Motor neuron (in vitro differentiated cells): ENCODE results near the gene MEIOB. TPM values are rescaled to one million over a fixed set of nuclear protein-coding genes. Genes with fewer than 3 reads are reported as not detected.
"Not testable (repeated sequence)": the region's sequence is repeated elsewhere in the genome, so short reads cannot be mapped to it uniquely, and the experiment has no call there.

Experiments used
- ATAC-seq, 8 experiments: fragments of 200-7000 bp; cut with Tn5 transposase; replicated peaks in 6 of 8; 2 replicates each; pipeline ENCODE4 v1.8.0; 2021; ENCODE audit warnings: mild to moderate bottlenecking in 8 of 8, moderate library complexity in 8 of 8
- H3K27ac ChIP-seq, 2 donors: fragments of 250-450 bp; sonication (Bioruptor Pico); 2 replicates each; pipeline ENCODE4 v1.9.0; 2021; ENCODE audit warnings: antibody characterized with exemption in 2 of 2, mild to moderate bottlenecking in 2 of 2, moderate library complexity in 1 of 2
- H3K4me1 ChIP-seq, 2 donors: fragments of 250-450 bp; sonication (Bioruptor Pico); replicated peaks in 1 of 2; 2 replicates each; pipeline ENCODE4 v1.6.1; 2021; ENCODE audit warnings: antibody characterized with exemption in 2 of 2, mild to moderate bottlenecking in 2 of 2, moderate library complexity in 1 of 2
- H3K4me3 ChIP-seq, 5 donors: fragments of 250-450 bp; sonication (Bioruptor Pico); 2 replicates each; pipeline ENCODE4 v1.9.0; 2021; ENCODE audit warnings: antibody characterized with exemption in 5 of 5, mild to moderate bottlenecking in 5 of 5, moderate library complexity in 4 of 5
- WGBS, 10 experiments: fragments of 450-650 bp; shearing (Covaris generic); methylation state at CpG; one replicate each; pipeline ENCODE4 v1.0.0; 2022; 5-methylcytosine and 5-hydroxymethylcytosine counted together
- in situ Hi-C, 9 experiments: fragments of 400-800 bp; cut with MboI; loops; one replicate each; pipeline ENCODE4 v1.15.0; 2021; ENCODE audit warnings: low sequenced_read_pairs in 9 of 9, low pct_unique_long_range_greater_than_20kb in 2 of 9; ENCODE audit not compliant: unreplicated experiment in 9 of 9
- total RNA-seq, 8 experiments: library from RNA; unstranded; fragments of 300-600 nt; gene quantifications; 2 replicates each; pipeline versions ENCODE4 v1.2.3 to v1.2.4, GENCODE V29; 2022

Gene MEIOB
- total RNA-seq, 8 experiments from 2014 or later: 0.05 to 2.8 (median 0.78) TPM; not detected in 1

GRCh38 chr16:1881172-1881571 is 9.2 kb upstream of the MEIOB start:
- H3K4me3 ChIP-seq, in situ Hi-C loops, H3K27ac ChIP-seq, ATAC-seq, H3K4me1 ChIP-seq: not testable (repeated sequence)
- WGBS, 10 experiments: 20 to 88% (median 67%) methylated on average over 1 to 9 of the region's 9 CpGs; no CpG with 5 or more reads in 1 of the 10 experiments

- Histone ChIP-seq H3K4me3 (no peak overlapping the region), H3K27ac (no peak overlapping the region), H3K4me1 (no peaks in the 10 kb centered on the region)
- 0 to 60% (median 21%) methylated on average over 1 to 2 of the region's 2 CpGs; no CpG with 5 or more reads in 4 of the 10 experiments for WGBS, 10 experiments
- no peak for ATAC-seq
- in situ Hi-C loops: no loop called here
These were observed 7.5 kb upstream of the MEIOB start for GRCh38 chr16:1879477-1879876.

GRCh38 chr16:1878256-1878655 is 6.3 kb upstream of the MEIOB start:
- 55 to 80% (median 71%) methylated on average over 2 to 5 of the region's 5 CpGs; no CpG with 5 or more reads in 1 of the 10 experiments for WGBS, 10 experiments
- Histone ChIP-seq H3K27ac (no peak overlapping the region), H3K4me1 (no peaks in the 10 kb centered on the region), H3K4me3 (no peak overlapping the region)
- ATAC-seq: no peak
- in situ Hi-C loops: no loop called here

DNA sequence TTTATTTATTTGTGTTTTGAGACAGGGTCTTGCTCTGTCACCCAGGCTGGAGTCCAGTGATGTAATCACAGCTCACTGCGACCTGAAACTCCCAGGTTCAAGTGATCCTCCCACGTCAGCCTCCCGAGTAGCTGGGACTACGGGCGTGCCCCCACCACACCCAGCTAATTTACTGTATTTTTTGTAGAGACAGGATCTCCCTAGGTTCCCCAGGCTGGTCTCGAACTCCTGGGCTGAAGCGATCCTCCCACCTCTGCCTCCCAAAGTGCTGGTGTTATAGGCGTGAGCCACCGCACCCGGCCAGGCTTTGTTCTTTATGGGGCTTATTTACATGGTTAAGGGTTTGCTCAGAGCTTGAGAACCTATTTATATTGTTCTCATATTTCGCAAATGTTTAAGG is 5.8 kb upstream of the MEIOB start:
- Histone ChIP-seq H3K27ac (no peak overlapping the region), H3K4me1 (no peaks in the 10 kb centered on the region), H3K4me3 (no peak overlapping the region)
- peak in 1 of 8 experiments; percentile 27 for ATAC-seq
- in situ Hi-C loops: no loop called here
- 35 to 85% (median 60%) methylated on average over 1 to 11 of the region's 11 CpGs; no CpG with 5 or more reads in 2 of the 10 experiments for WGBS, 10 experiments

GRCh38 chr16:1877089-1877488 is 5.1 kb upstream of the MEIOB start:
- in situ Hi-C loops: no loop called here
- Histone ChIP-seq H3K4me3 (no peak overlapping the region), H3K27ac (no peak overlapping the region), H3K4me1 (no peaks in the 10 kb centered on the region)
- no peak for ATAC-seq
- 20 to 74% (median 37%) methylated on average over 1 to 6 of the region's 6 CpGs; no CpG with 5 or more reads in 3 of the 10 experiments for WGBS, 10 experiments

DNA sequence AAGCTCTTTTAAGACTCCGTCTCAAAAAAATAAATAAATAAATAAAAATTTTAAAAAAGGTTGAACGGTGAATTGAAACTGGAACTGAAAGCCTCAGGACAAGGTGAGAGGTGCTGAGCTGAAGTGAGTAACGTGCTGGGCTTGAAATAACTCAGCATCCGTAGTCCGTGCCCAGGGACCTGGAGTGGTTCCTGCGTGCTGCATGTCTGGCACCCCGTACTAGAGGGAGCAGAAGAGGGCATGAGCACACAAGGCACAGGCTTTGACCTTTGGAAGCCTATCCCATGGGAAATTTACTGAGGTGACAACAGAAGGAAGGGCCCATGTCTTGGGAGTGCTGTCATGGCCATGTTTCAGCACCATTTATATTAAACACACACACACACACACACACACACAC is 4.5 kb upstream of the MEIOB start:
- H3K27ac ChIP-seq: no peak overlapping the region
- ATAC-seq: no peak
- 61 to 94% (median 74%) methylated on average over 1 to 7 of the region's 7 CpGs; no CpG with 5 or more reads in 1 of the 10 experiments for WGBS, 10 experiments
- in situ Hi-C loops: no loop called here
- no peak overlapping the region for H3K4me3 ChIP-seq
- no peaks in the 10 kb centered on the region for H3K4me1 ChIP-seq

DNA sequence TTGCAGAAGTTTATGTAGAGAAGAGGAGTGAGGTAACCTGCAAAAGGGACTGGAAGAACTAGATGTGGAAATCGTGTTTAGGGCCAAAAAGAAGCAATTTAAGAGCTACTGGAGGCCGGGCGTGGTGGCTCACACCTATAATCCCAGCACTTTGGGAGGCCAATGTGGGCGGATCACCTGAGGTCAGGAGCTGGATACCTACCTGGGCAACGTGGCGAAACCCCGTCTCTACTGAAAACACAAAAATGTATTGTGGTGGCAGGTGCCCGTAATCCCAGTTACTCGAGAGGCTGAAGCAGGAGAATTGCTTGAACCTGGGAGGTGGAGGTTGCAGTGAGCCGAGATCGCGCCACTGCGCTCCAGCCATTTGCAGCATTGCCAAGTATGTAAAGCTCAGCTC is 4.1 kb upstream of the MEIOB start:
- H3K4me1 ChIP-seq, in situ Hi-C loops, ATAC-seq, H3K27ac ChIP-seq, H3K4me3 ChIP-seq: not testable (repeated sequence)
- WGBS, 10 experiments: 53 to 95% (median 75%) methylated on average over 3 to 8 of the region's 13 CpGs; no CpG with 5 or more reads in 1 of the 10 experiments

GRCh38 chr16:1874854-1875253 is 2.9 kb upstream of the MEIOB start:
- in situ Hi-C loops: no loop called here
- no peak overlapping the region for H3K27ac ChIP-seq
- WGBS, 10 experiments: 36 to 66% (median 49%) methylated on average over 1 to 6 of the region's 6 CpGs; no CpG with 5 or more reads in 1 of the 10 experiments
- no peak for ATAC-seq
- no peaks in the 10 kb centered on the region for H3K4me1 ChIP-seq
- no peak overlapping the region for H3K4me3 ChIP-seq

GRCh38 chr16:1870365-1871082 is 1.4 kb downstream of the MEIOB start:
- in situ Hi-C loops: no loop called here
- 23 to 73% (median 44%) methylated on average over 2 to 9 of the region's 9 CpGs; no CpG with 5 or more reads in 1 of the 10 experiments for WGBS, 10 experiments
- H3K4me3 ChIP-seq: no peak overlapping the region
- ATAC-seq: peak in 3 of 8 experiments; percentile 57 to 79 (median 63)
- no peaks in the 10 kb centered on the region for H3K4me1 ChIP-seq
- no peak overlapping the region for H3K27ac ChIP-seq

DNA sequence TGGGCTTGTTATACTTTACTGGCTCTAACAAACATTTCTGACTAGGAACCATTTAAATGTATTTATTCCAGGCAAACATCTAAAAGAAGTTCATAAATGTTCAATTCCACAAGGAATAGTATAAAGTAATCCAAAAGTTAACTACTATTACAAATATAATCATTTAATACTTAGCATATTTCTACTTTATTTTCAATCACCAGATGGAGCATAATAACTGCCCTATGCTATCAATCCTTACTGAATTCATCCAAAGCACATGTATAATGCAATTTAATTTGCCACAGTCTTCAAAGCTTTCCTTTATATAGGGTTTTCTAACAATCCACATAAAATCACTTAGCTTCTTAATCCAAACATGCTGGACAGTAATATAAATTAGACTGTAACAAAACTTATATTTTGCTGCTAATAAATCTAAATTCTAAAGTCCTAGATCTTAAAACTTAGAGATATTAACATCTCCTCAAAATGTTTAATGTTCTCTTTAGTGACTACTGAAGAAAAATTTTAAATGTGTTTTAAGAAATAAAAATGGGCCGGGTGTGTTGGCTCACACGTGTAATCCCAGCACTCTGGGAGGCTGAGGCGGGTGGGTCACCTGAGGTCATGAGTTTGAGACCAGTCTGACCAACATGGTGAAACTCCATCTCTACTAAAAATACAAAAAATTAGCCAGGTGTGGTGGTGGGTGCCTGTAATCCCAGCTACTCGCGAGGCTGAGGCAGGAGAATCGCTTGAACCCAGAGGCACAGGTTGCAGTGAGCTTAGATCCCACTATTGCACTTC is 5.9 kb downstream of the MEIOB start:
- ATAC-seq: no peak
- Histone ChIP-seq H3K4me3 (no peak overlapping the region), H3K27ac (no peak overlapping the region), H3K4me1 (no peaks in the 10 kb centered on the region)
- in situ Hi-C loops: loop anchor here in 2 of 9 experiments (5.0 to 10.0 kb wide), 2 partner anchors 59 to 61 kb away; no protein-coding TSS in a partner anchor
- 44 to 100% (median 67%) methylated on average over 1 to 6 of the region's 6 CpGs; no CpG with 5 or more reads in 2 of the 10 experiments for WGBS, 10 experiments

GRCh38 chr16:1863681-1864460 is 8.1 kb downstream of the MEIOB start:
- Histone ChIP-seq H3K27ac (no peak overlapping the region), H3K4me1 (no peaks in the 10 kb centered on the region), H3K4me3 (no peak overlapping the region)
- ATAC-seq: peak in 1 of 8 experiments; percentile 26
- 0 to 25% (median 11%) methylated on average over 2 to 4 of the region's 4 CpGs; no CpG with 5 or more reads in 3 of the 10 experiments for WGBS, 10 experiments
- in situ Hi-C loops: loop anchor here in 1 of 9 experiments (10.0 kb wide), 1 partner anchor 61 kb away; no protein-coding TSS in a partner anchor

DNA sequence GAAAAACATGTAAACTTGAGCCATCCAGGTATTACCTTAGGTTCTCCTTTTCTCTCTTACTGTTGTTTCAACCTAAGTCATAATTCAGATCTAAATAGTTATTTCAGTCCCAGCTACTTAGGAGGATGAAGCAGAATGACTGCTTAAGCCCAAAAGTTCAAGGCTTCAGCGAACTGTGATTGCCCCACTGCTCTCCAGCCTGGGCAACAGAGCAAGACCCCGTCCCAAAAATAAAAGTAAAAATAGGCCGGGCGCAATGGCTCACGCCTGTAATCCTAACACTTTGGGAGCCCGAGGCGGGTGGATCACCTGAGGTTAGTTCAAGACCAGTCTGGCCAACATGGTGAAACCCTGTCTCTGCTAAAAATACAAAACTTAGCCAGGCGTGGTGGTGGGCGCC is 9.6 kb downstream of the MEIOB start:
- ATAC-seq: no peak
- in situ Hi-C loops: loop anchor here in 1 of 9 experiments (10.0 kb wide), 1 partner anchor 62 kb away; no protein-coding TSS in a partner anchor
- Histone ChIP-seq H3K4me1 (no peaks in the 10 kb centered on the region), H3K4me3 (no peak overlapping the region), H3K27ac (no peak overlapping the region)
- WGBS, 10 experiments: 24 to 87% (median 73%) methylated on average over 1 to 9 of the region's 9 CpGs; no CpG with 5 or more reads in 3 of the 10 experiments
